Brain microvascular endothelial cell (primary cell): ENCODE data around the gene GDE1.

Experiments
- DNase-seq: peaks from one replicate; pipeline ENCODE4 v3.0.0-alpha.2; 2020
- H3K27ac ChIP-seq: fragments of 250-450 bp; sonication (Bioruptor Pico); 2 replicates; pipeline ENCODE4 v1.5.1; 2020; ENCODE audit warnings: mild to moderate bottlenecking, moderate library complexity
- H3K27me3 ChIP-seq: fragments of 250-450 bp; sonication (Bioruptor Pico); replicated peaks from 2 replicates; pipeline ENCODE4 v1.5.1; 2020; ENCODE audit warnings: mild to moderate bottlenecking
- H3K36me3 ChIP-seq: fragments of 250-450 bp; sonication (Bioruptor Pico); replicated peaks from 2 replicates; pipeline ENCODE4 v1.5.1; 2020; ENCODE audit warnings: mild to moderate bottlenecking
- H3K4me3 ChIP-seq: 2 replicates; pipeline ENCODE4 v1.5.1; 2011; ENCODE audit warnings: low read depth, mild to moderate bottlenecking, control low read depth, low read length, moderate library complexity
- in situ Hi-C: cut with HindIII; loops from 2 replicates; pipeline ENCODE4 v1.10.0; 2017; ENCODE audit warnings: low sequenced_read_pairs, low pct_ligation_motif_present
- TF ChIP-seq, protein P1 (sequence below): IDR thresholded peaks from 2 replicates; pipeline ENCODE4 v1.5.1; 2011; ENCODE audit warnings: low read depth, mild to moderate bottlenecking, moderate library complexity, low read length, control low read depth, inconsistent platforms; ENCODE audit errors: missing control alignments

GDE1 gene

GRCh38 chr16:19488213-19488640, 33.7 kb downstream of the GDE1 start:
- no peaks in the 10 kb centered on the region for H3K27me3 ChIP-seq
- no peak overlapping the region for H3K27ac ChIP-seq
- in situ Hi-C loops: no loop called here
- no peak overlapping the region for H3K4me3 ChIP-seq
- TF ChIP-seq, protein P1, sequence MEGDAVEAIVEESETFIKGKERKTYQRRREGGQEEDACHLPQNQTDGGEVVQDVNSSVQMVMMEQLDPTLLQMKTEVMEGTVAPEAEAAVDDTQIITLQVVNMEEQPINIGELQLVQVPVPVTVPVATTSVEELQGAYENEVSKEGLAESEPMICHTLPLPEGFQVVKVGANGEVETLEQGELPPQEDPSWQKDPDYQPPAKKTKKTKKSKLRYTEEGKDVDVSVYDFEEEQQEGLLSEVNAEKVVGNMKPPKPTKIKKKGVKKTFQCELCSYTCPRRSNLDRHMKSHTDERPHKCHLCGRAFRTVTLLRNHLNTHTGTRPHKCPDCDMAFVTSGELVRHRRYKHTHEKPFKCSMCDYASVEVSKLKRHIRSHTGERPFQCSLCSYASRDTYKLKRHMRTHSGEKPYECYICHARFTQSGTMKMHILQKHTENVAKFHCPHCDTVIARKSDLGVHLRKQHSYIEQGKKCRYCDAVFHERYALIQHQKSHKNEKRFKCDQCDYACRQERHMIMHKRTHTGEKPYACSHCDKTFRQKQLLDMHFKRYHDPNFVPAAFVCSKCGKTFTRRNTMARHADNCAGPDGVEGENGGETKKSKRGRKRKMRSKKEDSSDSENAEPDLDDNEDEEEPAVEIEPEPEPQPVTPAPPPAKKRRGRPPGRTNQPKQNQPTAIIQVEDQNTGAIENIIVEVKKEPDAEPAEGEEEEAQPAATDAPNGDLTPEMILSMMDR: no peak
- DNase-seq: no peak
- no peaks in the 10 kb centered on the region for H3K36me3 ChIP-seq

DNA sequence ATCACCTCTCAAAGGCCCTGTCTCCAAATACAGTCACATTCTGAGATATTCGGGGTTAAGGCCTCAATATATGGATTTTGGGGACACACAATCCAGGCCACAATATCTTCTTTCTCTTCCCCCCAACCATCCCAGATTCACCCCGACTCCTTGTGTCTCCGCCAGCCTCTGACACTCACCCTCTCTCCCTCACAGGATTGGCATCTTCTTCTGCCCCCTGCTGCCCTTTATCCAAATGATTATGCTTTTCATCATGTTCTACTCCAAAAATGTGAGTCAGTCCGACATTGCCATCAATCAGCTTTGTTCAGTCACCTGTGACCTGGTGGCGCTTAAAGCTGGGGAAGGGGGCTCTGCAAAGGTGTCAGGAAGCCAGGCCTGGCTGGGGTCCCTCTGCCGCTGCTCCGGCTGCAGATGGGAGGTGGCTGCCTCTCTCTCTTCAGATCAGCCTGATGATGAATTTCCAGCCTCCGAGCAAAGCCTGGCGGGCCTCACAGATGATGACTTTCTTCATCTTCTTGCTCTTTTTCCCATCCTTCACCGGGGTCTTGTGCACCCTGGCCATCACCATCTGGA, 35.1 kb downstream of the GDE1 start:
- TF ChIP-seq, protein P1: no peak
- no peak overlapping the region for H3K4me3 ChIP-seq
- H3K36me3 ChIP-seq: no peaks in the 10 kb centered on the region
- DNase-seq: no peak
- in situ Hi-C loops: no loop called here
- no peak overlapping the region for H3K27ac ChIP-seq
- no peaks in the 10 kb centered on the region for H3K27me3 ChIP-seq

DNA sequence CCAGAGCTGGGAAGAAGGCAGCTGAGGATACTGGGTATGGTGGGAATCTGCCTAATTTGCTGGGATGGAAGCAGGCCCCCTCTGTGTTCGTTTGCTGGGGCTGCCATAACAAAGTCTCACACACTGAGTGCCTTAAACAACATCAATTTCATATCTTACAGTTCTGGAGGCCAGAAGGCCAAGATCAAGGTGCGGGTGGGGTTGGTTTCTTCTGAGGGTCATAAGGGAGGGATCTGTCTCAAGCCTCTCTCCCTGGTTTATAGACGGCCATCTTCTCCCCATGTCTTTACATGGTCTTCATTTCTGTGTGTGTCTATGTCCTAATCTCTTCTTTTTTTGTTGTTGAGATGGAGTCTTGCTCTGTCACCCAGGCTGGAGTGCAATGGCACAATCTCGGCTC, 35.8 kb downstream of the GDE1 start:
- TF ChIP-seq, protein P1: no peak
- Histone ChIP-seq H3K4me3 (no peak overlapping the region), H3K36me3 (no peaks in the 10 kb centered on the region), H3K27me3 (no peaks in the 10 kb centered on the region), H3K27ac (no peak overlapping the region)
- no peak for DNase-seq
- in situ Hi-C loops: no loop called here

DNA sequence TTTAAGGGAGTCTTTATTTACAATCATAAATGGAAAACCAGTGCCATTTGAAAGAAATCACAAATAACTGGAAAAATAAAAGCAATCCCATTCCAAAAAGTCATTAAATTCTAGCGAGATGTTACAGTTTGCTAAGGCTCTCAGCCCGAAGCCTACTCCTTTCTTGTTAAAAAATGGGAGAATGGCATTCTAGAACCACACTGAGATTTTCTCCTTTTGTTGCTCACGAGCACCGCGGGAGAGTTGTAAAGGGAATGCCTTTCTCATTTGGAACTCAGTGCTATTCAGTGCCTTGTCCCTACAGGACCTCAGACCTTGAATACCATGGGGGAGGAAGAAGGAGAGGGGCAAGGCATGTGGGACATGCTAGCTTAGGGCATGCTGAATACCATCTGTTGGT, 36.3 kb downstream of the GDE1 start:
- no peak overlapping the region for H3K27ac ChIP-seq
- in situ Hi-C loops: no loop called here
- DNase-seq: no peak
- no peaks in the 10 kb centered on the region for H3K27me3 ChIP-seq
- TF ChIP-seq, protein P1: no peak
- no peak overlapping the region for H3K4me3 ChIP-seq
- no peaks in the 10 kb centered on the region for H3K36me3 ChIP-seq

DNA sequence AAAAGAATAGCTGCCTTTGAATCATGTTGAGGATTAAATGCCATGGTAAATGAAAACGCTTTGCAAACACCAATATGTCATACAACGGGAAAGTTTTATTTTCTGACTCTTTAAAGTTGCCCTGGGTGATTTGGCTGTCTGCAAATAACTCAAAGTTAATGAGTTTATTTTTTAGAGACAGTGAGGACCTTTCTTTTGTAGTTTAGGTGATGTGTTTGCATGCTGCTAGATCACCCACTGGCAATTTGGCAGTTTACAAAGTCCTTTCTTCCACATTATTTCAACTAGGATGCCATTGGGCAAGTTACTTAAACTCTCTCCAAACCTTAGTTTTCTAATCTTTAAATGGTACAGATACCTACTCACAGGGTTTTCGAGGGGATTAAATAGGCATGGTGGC, 37.8 kb downstream of the GDE1 start:
- TF ChIP-seq, protein P1: no peak
- Histone ChIP-seq H3K36me3 (no peaks in the 10 kb centered on the region), H3K27ac (no peak overlapping the region), H3K4me3 (no peak overlapping the region), H3K27me3 (no peaks in the 10 kb centered on the region)
- in situ Hi-C loops: no loop called here
- DNase-seq: no peak

- H3K27ac ChIP-seq: no peak overlapping the region
- in situ Hi-C loops: no loop called here
- DNase-seq: no peak
- no peaks in the 10 kb centered on the region for H3K36me3 ChIP-seq
- H3K27me3 ChIP-seq: no peaks in the 10 kb centered on the region
- no peak overlapping the region for H3K4me3 ChIP-seq
- TF ChIP-seq, protein P1: no peak
Observed at GRCh38 chr16:19482291-19482690, 39.6 kb downstream of the GDE1 start.
